ENCODE data around the gene NRP2. TPM values are rescaled to one million over a fixed set of nuclear protein-coding genes. Genes with fewer than 3 reads are reported as not detected.

NRP2 gene
- total and polyA plus RNA-seq, 10 donors: 3.1 to 49.9 (median 26.2) TPM

- Histone ChIP-seq H3K36me3 (no peaks in the 10 kb centered on the region), H3K4me1 (peaks cover 0 to 70% (median 45%) of the 10 kb centered on the region in 6 donors), H3K9me3 (no peaks in the 10 kb centered on the region), H3K27ac (peak overlapping the region; percentile 51 to 85 (median 82)), H3K27me3 (replicated peaks in 1 of 7) (peaks cover 0 to 68% (median 26%) of the 10 kb centered on the region in 7 donors), H3K4me3 (peak overlapping the region; percentile 45 to 77 (median 57))
- intact Hi-C loops (cut with DNase I; ENCODE audit: low total_unique reads): loop anchor here (5.0 to 10.0 kb wide), 2 partner anchors 1354 to 1417 kb away; no protein-coding TSS in a partner anchor
- WGBS, 5 donors: 7 to 12% (median 9%) methylated on average over 29 to 49 of the region's 49 CpGs
- no peak for DNase-seq
- TF ChIP-seq POLR2A (IDR thresholded peaks at IDR 0.05) (no peak), CTCF (IDR thresholded peaks at IDR 0.05 in 8 of 11, conservative IDR thresholded peaks at IDR 0.05 in 3 of 11) (no peak), POLR2AphosphoS5 (IDR thresholded peaks at IDR 0.05) (no peak)
Measured at GRCh38 chr2:205681401-205682238, 681 bp upstream of the NRP2 start.

- no peaks in the 10 kb centered on the region for H3K36me3 ChIP-seq
- peaks cover 6 to 84% (median 51%) of the 10 kb centered on the region in 6 donors for H3K4me1 ChIP-seq
- whole genome bisulfite sequencing, 5 donors: 7 to 14% (median 11%) methylated on average over 10 of the region's 10 CpGs
- no peak for DNase-seq
- peaks cover 0 to 79% (median 26%) of the 10 kb centered on the region in 7 donors for H3K27me3 ChIP-seq (replicated peaks in 1 of 7)
- intact Hi-C loops (cut with DNase I; ENCODE audit: low total_unique reads): loop anchor here (5.0 to 10.0 kb wide), 2 partner anchors 1356 to 1418 kb away; no protein-coding TSS in a partner anchor
- H3K27ac ChIP-seq: peak overlapping the region; percentile 51 to 85 (median 82)
- peak overlapping the region; percentile 45 to 77 (median 57) for H3K4me3 ChIP-seq
- TF ChIP-seq CTCF (IDR thresholded peaks at IDR 0.05 in 8 of 11, conservative IDR thresholded peaks at IDR 0.05 in 3 of 11) (no peak), POLR2AphosphoS5 (IDR thresholded peaks at IDR 0.05) (no peak), POLR2A (IDR thresholded peaks at IDR 0.05) (no peak)
- no peaks in the 10 kb centered on the region for H3K9me3 ChIP-seq
Measured at GRCh38 chr2:205682971-205683501, 735 bp downstream of the NRP2 start.

- no peaks in the 10 kb centered on the region for H3K9me3 ChIP-seq
- DNase-seq: no peak
- peaks cover 6 to 91% (median 53%) of the 10 kb centered on the region in 6 donors for H3K4me1 ChIP-seq
- H3K36me3 ChIP-seq: no peaks in the 10 kb centered on the region
- peak overlapping the region in 7 of 8 donors; percentile 77 to 85 (median 82) for H3K27ac ChIP-seq
- H3K27me3 ChIP-seq (replicated peaks in 1 of 7): peaks cover 0 to 79% (median 26%) of the 10 kb centered on the region in 7 donors
- H3K4me3 ChIP-seq: peak overlapping the region; percentile 45 to 77 (median 57)
- TF ChIP-seq CTCF (IDR thresholded peaks at IDR 0.05 in 8 of 11, conservative IDR thresholded peaks at IDR 0.05 in 3 of 11) (no peak), POLR2AphosphoS5 (IDR thresholded peaks at IDR 0.05) (no peak), POLR2A (IDR thresholded peaks at IDR 0.05) (no peak)
- intact Hi-C loops (cut with DNase I; ENCODE audit: low total_unique reads): loop anchor here (5.0 to 10.0 kb wide), 2 partner anchors 1356 to 1419 kb away; no protein-coding TSS in a partner anchor
- 52 to 72% (median 65%) methylated on average over 10 of the region's 10 CpGs for WGBS, 5 donors
Measured at GRCh38 chr2:205683502-205684367, 1.4 kb downstream of the NRP2 start.
